SHP77 (cell line): ENCODE data around the gene PHOX2B.

Source experiments
- DNase-seq, 2 experiments: peaks; one replicate each; lab custom pipeline; 2025; lab: John Stamatoyannopoulos, UW

The PHOX2B gene

DNA sequence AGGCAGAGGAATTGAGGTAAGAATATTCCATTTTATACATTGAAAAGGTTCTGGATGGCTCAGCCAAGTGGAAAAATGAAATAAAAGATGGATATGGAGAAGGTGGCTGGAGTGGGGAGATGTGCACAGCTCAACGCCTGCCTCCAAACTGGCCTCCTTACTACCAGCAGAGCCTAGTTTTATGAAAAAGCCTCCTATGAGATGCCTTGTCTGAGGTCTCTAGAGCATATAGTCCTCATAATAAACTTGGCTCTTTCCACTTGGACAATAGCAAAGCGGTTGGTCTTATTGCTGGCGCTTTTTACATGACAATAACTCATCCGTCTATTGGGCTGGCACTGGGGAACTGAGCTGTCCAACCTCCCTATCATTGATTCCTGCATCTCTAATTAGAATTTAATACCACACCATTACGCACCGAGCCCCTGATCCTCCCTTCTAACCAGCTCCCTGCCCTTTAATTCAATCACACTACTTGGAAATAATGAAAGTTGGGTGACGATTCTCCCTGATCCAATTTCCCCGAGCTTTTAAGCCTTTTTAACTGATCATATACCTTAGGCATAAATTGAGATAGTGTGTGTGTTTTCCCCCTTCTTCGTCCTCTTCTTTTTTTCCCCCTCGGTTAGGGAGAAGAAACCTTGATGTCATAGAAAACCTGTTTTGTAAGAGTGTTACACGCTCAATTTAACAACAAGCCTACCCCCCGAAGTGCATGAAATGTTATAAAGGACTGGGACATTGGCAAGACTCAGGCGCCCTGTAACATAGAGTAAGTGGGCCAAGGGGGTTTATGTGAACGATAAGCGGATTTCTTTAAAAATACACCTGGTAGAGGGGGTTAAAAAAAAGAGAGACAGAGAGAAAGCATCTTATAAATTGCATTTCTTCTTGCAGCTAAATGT is at the start of gene PHOX2B:
Gene PHOX2B, minus strand, starts transcription at position 155 of the 905 bp plus-strand sequence. Its CDS starts 115 bp downstream, at position 40.
- no peak for DNase-seq

DNA sequence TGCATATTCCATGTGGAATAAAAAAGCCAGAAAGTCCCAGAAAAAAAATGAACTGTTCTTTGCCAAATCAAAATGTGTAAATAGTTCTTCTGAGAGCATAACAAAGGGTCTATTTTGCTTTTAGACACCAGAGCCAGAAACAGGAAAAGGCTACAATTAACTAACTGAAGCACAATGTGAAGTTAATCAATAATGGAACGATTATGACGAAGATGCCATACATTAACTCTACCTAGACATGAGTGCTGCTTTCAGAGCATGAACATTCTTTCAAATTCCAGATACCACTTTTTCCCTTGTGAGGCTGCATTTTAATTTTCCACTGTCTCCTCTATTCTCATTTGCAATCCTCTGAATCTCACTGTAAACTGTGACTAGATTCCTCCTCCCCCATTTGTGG is 48.7 kb upstream of the PHOX2B start:
- no peak for DNase-seq

- no peak for DNase-seq
Measured at GRCh38 chr4:41796545-41797210, 48.2 kb upstream of the PHOX2B start.

DNA sequence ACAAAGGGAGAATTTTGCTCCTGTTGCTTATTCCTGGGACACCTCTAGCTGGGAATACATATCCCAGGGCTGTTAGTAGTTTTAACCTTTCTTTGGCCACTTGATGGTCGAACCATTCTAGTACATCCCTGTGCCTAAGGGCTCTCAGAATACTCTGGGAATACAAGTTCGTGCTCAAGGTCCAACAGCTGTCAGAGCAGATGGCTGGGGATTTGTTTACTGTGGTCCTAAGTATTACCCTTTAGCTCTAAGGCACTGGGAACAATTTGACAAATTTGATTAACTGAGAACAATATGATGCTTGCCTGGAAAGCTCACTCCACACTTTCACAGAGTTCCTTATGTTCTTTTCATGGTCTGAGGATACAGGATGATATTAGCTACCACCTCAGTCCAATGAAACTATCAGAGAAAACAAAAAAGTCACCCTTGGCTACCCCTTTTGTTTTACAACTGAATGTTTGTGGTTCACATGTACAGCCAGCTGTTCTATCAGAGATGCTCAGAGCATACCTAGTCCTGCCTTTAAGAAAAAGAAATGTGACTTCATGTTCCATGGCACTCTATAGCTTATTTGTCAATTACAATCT is 47.4 kb upstream of the PHOX2B start:
- no peak for DNase-seq

- no peak for DNase-seq
Measured at GRCh38 chr4:41792166-41792565, 43.6 kb upstream of the PHOX2B start.

DNA sequence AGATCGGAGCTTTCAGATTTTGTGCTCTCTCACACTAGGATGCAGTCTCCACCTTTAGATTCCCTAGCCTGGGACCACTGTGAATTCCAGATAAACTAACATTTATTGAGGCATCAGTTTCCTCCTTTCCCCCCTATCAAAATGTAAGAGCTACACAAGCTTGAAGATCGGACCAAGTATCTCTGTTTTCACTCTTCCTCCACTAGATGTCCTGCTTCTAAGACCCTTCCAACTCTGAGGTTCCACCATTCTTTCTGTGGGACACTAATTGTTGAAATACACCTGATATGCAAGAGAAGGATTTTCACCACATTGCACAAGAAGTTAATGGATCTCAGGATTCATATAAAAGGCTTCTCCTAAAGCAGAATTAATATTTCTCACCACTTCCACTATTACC is 43.0 kb upstream of the PHOX2B start:
- DNase-seq = no peak

- no peak for DNase-seq
Measured at GRCh38 chr4:41787931-41788330, 39.4 kb upstream of the PHOX2B start.

- DNase-seq = no peak
Measured at GRCh38 chr4:41785665-41786064, 37.1 kb upstream of the PHOX2B start.

- DNase-seq = no peak
Measured at GRCh38 chr4:41784191-41784979, 35.9 kb upstream of the PHOX2B start.

- DNase-seq = no peak
Measured at GRCh38 chr4:41776466-41776865, 27.9 kb upstream of the PHOX2B start.

DNA sequence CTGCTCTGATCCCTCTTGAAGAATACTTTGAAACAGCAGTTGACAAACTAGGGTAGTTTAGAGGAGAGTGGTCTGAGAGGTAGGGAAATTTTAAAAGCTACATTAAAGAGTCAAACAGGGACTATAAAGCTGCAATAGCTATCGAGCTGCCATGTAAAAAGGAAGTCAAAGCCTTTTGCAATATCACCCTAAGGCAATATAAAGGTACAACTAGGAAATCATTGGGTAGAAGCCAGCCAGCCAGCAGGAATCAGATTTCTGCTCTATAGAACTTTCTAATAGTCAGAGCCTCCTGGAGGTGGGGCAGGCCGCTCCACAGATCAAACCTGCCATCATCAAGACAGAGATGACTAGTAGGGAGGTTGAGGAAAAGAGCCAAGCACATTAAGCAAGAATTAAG is 15.2 kb upstream of the PHOX2B start:
- no peak for DNase-seq

DNA sequence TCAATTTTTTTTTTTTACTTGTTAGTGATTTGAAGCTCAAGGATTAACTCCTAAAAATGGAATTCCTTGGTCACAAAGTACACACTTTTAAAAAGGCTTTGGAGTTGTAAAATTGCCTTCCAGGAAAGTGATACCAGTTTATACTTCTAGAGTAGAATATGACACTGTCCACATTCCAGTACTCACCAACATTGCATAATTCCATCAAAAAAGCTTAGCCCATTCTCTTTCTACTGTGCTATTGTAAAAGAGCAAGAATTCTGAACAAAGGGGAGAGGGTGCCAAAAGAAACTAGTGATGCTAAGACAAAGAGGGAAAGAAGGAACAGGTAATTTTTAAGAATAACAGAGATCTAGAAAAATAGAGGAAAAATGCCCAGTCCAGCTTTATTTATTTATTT is 10.4 kb upstream of the PHOX2B start:
- DNase-seq = no peak

- DNase-seq = no peak
Measured at GRCh38 chr4:41757521-41758156, 9.1 kb upstream of the PHOX2B start.

- DNase-seq = no peak
Measured at GRCh38 chr4:41753942-41754341, 5.4 kb upstream of the PHOX2B start.

GRCh38 chr4:41752081-41752836 is 3.7 kb upstream of the PHOX2B start:
- no peak for DNase-seq

GRCh38 chr4:41751449-41752061 is 3.0 kb upstream of the PHOX2B start:
- DNase-seq = no peak

DNA sequence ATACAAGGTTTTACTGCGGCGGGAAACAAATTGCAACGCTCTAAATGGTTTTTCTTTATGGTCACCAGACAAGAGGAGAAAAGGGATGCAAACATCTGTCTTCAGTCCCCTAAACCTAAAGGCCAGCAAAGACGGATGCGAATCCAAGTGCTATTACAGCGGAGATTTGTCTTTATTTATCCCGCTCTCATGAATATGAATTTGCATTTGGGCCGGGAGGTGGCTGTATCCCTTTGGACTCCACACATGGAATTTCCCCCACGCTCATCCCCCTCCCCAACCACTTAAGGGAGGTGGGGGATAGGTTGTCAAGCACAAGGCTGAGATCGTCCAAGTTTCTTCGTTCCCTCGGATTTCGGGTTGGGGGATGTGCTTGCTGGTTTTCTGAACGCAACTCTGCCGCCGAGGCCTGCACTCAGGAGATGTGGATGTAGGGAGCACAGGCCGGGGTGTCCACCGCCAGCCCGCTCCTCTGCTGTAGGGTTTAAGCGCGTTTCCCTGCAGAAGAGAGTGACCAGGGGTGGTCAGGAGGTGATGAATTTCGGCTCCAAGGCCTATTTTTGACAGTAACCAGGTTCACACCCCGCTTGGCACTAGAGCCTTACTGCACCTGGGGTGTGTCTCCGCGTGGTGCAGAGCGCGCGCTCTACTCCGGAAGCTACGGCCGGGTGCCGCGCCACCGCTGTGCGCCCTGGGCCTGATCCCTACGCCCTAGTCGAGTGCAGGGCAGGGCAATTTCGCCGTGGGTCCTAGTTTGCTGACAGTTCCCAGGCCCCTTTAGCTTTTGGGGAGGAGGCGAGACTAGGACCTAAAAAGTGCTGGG is 2.3 kb upstream of the PHOX2B start:
- DNase-seq = no peak

DNA sequence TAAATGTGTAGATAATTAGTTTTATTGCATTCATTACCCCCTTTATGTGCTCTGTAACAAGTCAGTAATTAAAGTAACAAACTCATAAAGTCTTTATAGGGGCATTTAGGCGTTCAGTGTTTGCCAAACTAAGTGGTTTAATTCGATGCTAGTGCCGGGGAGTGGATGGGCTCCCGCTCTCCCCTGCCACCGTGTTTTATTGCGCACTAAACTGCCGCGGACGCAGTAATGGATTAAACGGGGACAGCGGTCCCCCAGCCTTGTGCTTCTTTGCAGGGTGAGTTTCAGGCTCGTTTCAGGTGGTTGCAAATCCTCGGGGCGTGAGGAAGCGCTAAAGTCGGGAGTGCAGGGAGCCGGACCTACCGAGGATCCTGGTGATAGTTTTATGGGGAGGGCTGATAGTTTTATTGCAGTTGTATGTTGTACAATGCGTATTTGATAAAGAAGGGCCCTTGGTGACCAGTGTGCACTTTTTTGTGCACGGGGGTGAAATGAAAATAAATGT is 1.6 kb upstream of the PHOX2B start:
- DNase-seq = no peak

DNA sequence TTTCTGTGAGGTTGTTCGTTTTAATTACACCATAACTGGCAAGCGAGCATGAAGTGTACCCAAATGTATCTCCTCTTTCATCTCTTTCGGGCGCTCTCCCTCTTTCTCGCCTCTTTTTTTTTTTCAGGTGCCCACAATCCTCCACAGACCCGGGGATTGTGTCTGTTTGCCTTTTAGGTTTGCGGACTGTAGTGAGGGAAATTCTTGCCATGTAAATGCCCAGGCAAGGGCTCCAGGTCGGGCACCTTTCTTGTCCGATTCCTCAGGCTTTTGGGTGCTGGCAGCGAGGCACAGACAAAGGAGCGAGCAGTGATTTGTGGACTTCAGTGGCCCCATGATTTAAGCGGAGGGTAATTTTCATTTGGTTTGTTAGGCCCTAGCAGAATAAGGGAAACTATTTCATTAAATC is 1.1 kb upstream of the PHOX2B start:
- DNase-seq = no peak
